GM21619 (cell line): ENCODE data around the gene SPINK5.

ENCODE experiments used
- ATAC-seq: cut with Tn5 transposase; IDR thresholded peaks from one replicate; pipeline ENCODE4 v1.9.1; 2021; ENCODE audit not compliant: unreplicated experiment

SPINK5 gene

GRCh38 chr5:148176480-148176879, 112.7 kb downstream of the SPINK5 start:
- ATAC-seq, result no peak

GRCh38 chr5:148177207-148177606, 113.4 kb downstream of the SPINK5 start:
- no peak for ATAC-seq

GRCh38 chr5:148179234-148179824, 115.5 kb downstream of the SPINK5 start:
- ATAC-seq, result peak; percentile 86

DNA sequence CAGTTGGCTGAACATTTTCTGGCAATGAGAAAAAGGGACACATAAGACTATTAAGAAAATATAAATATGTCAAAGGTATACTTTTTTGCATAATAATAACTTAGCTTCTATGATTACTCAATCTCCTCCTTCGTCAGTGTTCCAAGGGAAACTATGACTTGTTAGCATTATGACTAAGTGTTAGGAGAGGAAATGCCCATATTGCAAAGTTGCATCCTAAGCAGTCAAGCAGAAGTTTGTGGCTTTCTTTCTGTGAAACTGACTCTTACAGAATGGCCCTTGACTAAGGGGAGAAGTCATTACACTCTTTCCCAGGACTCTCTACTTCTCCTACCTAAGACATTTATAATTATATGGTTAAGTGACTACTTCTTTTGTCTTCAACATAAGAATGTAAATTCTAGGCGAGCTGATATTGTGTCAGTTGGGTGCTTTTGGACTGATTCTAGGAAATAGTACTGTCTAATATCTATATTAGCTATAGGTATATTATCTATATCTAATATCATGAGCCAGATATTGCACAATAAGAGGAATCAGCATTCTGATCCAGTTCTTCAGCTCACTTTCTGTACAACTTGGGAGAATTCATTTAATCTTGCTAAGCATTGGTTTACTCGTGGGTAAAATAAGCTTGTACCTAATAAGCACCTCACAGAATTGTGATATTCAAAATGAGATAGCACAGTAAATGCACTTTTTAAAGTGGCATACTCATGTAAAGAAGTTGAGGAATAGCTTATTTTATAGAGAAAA, 122.6 kb downstream of the SPINK5 start:
- ATAC-seq, result peak; percentile 98
